ENCODE data around the gene TGM2. TPM values are rescaled to one million over a fixed set of nuclear protein-coding genes. Genes with fewer than 3 reads are reported as not detected.

The TGM2 gene
- total RNA-seq, 2 experiments from 2014 or later: not detected

- Mint-ChIP-seq H3K4me1 (ENCODE audit: low read depth) (peaks cover 9% of the 10 kb centered on the region), H3K9me3 (no peaks in the 10 kb centered on the region), H3K27ac (no peak overlapping the region), H3K36me3 (ENCODE audit: low read depth) (peaks cover 40% of the 10 kb centered on the region), H3K27me3 (no peaks in the 10 kb centered on the region), H3K4me3 (no peak overlapping the region)
- DNase-seq (no peak), ATAC-seq (no peak)
- intact Hi-C loops (cut with micrococcal nuclease): no loop called here
- POLR2A ChIA-PET: no interaction called here
- CTCF ChIA-PET: no interaction called here
- TF ChIP-seq CTCF (IDR thresholded peaks at IDR 0.05): no peak
Measured at GRCh38 chr20:38085026-38085425, 80.0 kb downstream of the TGM2 start.

GRCh38 chr20:38084425-38084951 lies 80.6 kb downstream of the TGM2 start:
- H3K4me1 Mint-ChIP-seq (ENCODE audit: low read depth): peaks cover 13% of the 10 kb centered on the region

GRCh38 chr20:38083338-38084048 lies 81.6 kb downstream of the TGM2 start:
- DNase-seq (no peak), ATAC-seq (no peak)
- peaks cover 13% of the 10 kb centered on the region for H3K4me1 Mint-ChIP-seq (ENCODE audit: low read depth)
- H3K36me3 Mint-ChIP-seq (ENCODE audit: low read depth): peaks cover 52% of the 10 kb centered on the region
- H3K27me3 Mint-ChIP-seq: no peaks in the 10 kb centered on the region
- H3K9me3 Mint-ChIP-seq: peaks cover 4% of the 10 kb centered on the region
- POLR2A ChIA-PET: interaction anchor here (1.2 kb wide), 1 partner anchor 9 kb away, joined by 3 read pairs; no protein-coding TSS in a partner anchor
- H3K4me3 Mint-ChIP-seq: no peak overlapping the region
- no peak overlapping the region for H3K27ac Mint-ChIP-seq
- no peak for TF ChIP-seq CTCF (IDR thresholded peaks at IDR 0.05)
- CTCF ChIA-PET: interaction anchor here (1.3 to 1.7 kb wide), 3 partner anchors 10 to 138 kb away, joined by 3 to 11 read pairs (median 7); no protein-coding TSS in a partner anchor
- intact Hi-C loops (cut with micrococcal nuclease): no loop called here

More at GRCh38 chr20:38084425-38084951, 80.6 kb downstream of the TGM2 start:
- H3K36me3 Mint-ChIP-seq (ENCODE audit: low read depth): peaks cover 45% of the 10 kb centered on the region
- intact Hi-C loops (cut with micrococcal nuclease): no loop called here
- ATAC-seq (no peak), DNase-seq (no peak)
- H3K27ac Mint-ChIP-seq: no peak overlapping the region
- no peaks in the 10 kb centered on the region for H3K27me3 Mint-ChIP-seq
- POLR2A ChIA-PET: interaction anchor here (1.2 kb wide), 1 partner anchor 8 kb away, joined by 3 read pairs; no protein-coding TSS in a partner anchor
- H3K4me3 Mint-ChIP-seq: no peak overlapping the region
- TF ChIP-seq CTCF (IDR thresholded peaks at IDR 0.05): no peak
- H3K9me3 Mint-ChIP-seq: no peaks in the 10 kb centered on the region
- CTCF ChIA-PET: interaction anchor here (1.7 kb wide), 1 partner anchor 137 kb away, joined by 7 read pairs; no protein-coding TSS in a partner anchor

GRCh38 chr20:38082894-38083293 lies 82.2 kb downstream of the TGM2 start:
- no peak for ATAC-seq
- DNase-seq: no peak
- H3K4me3 Mint-ChIP-seq: no peak overlapping the region
- CTCF ChIA-PET: interaction anchor here (1.3 to 1.7 kb wide), 3 partner anchors 10 to 138 kb away, joined by 3 to 11 read pairs (median 7); no protein-coding TSS in a partner anchor
- no peaks in the 10 kb centered on the region for H3K27me3 Mint-ChIP-seq
- no peak for TF ChIP-seq CTCF (IDR thresholded peaks at IDR 0.05)
- peaks cover 56% of the 10 kb centered on the region for H3K36me3 Mint-ChIP-seq (ENCODE audit: low read depth)
- peaks cover 13% of the 10 kb centered on the region for H3K4me1 Mint-ChIP-seq (ENCODE audit: low read depth)
- peaks cover 4% of the 10 kb centered on the region for H3K9me3 Mint-ChIP-seq
- POLR2A ChIA-PET: no interaction called here
- intact Hi-C loops (cut with micrococcal nuclease): no loop called here
- H3K27ac Mint-ChIP-seq: no peak overlapping the region

GRCh38 chr20:38081575-38081974 lies 83.5 kb downstream of the TGM2 start:
- H3K27me3 Mint-ChIP-seq: no peaks in the 10 kb centered on the region
- TF ChIP-seq CTCF (IDR thresholded peaks at IDR 0.05): no peak
- H3K36me3 Mint-ChIP-seq (ENCODE audit: low read depth): peaks cover 60% of the 10 kb centered on the region
- peaks cover 4% of the 10 kb centered on the region for H3K9me3 Mint-ChIP-seq
- POLR2A ChIA-PET: interaction anchor here (0.6 kb wide), 1 partner anchor 79 kb away, joined by 3 read pairs; no protein-coding TSS in a partner anchor
- H3K4me3 Mint-ChIP-seq: no peak overlapping the region
- H3K4me1 Mint-ChIP-seq (ENCODE audit: low read depth): peaks cover 13% of the 10 kb centered on the region
- ATAC-seq: no peak
- DNase-seq: no peak
- CTCF ChIA-PET: interaction anchor here (1.1 to 1.2 kb wide), 2 partner anchors 9 to 140 kb away, joined by 5 read pairs; no protein-coding TSS in a partner anchor
- intact Hi-C loops (cut with micrococcal nuclease): no loop called here
- no peak overlapping the region for H3K27ac Mint-ChIP-seq
